ENCODE results near the gene ETNK2. TPM values are rescaled to one million over a fixed set of nuclear protein-coding genes. Genes with fewer than 3 reads are reported as not detected.

The ETNK2 gene
- total RNA-seq, 1 donor from 2014 or later = 6.8 TPM

DNA sequence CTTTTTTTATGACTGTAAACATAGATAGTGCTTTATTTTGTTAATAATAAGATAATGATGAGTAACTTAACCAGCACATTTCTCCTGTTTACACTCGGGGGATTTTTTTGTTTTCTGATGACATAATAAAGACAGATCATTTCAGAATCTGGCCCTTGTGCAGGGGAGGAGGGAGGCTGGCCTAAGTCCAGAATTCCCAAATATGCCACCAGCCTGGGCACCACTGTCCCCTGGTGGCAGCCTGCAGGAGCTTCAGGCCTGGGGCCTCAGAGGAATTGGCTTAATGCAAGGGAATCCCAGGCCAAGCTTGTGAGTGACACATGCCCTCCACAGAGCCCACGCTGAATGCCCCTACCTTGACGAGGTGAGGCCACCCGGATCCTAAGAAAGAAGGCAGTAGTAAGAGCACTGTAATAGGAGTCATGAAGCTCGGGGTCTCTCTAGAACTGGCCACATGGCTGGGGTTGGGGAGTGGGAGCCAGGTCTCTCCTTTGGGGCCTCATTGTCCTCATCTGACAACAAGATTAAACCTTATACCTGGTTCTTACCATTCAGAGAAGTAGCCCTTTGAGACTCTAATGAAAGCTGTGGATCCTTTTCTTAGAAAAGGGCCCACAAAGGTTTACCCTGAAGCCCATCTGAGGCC lies 24.1 kb downstream of the ETNK2 start:
- no peaks in the 10 kb centered on the region for H3K9me3 ChIP-seq (ENCODE audit: control insufficient read depth in 3 of 3, low read length in 3 of 3)
- H3K27me3 ChIP-seq (ENCODE audit: control insufficient read depth in 3 of 3, insufficient read depth in 3 of 3, low read length in 3 of 3) = no peaks in the 10 kb centered on the region
- H3K4me1 ChIP-seq (ENCODE audit: control insufficient read depth in 3 of 3, insufficient read depth in 3 of 3, low read length in 3 of 3) = peaks cover 21 to 40% (median 31%) of the 10 kb centered on the region in 3 donors
- H3K27ac ChIP-seq (ENCODE audit: low read depth, low read length) = no peak overlapping the region
- H3K36me3 ChIP-seq (ENCODE audit: control insufficient read depth in 3 of 3, insufficient read depth in 3 of 3, low read length in 3 of 3) = peaks cover 20 to 27% (median 25%) of the 10 kb centered on the region in 3 donors
- H3K9ac ChIP-seq (ENCODE audit: low read depth in 1 of 3, low read length in 3 of 3) = no peak overlapping the region
- H3K4me3 ChIP-seq (ENCODE audit: low read length in 3 of 3) = no peak overlapping the region

GRCh38 chr1:204126956-204127355 lies 24.9 kb downstream of the ETNK2 start:
- Histone ChIP-seq H3K27ac (ENCODE audit: low read depth, low read length) (no peak overlapping the region), H3K36me3 (ENCODE audit: control insufficient read depth in 3 of 3, insufficient read depth in 3 of 3, low read length in 3 of 3) (peaks cover 26 to 31% (median 30%) of the 10 kb centered on the region in 3 donors), H3K27me3 (ENCODE audit: control insufficient read depth in 3 of 3, insufficient read depth in 3 of 3, low read length in 3 of 3) (no peaks in the 10 kb centered on the region), H3K9me3 (ENCODE audit: control insufficient read depth in 3 of 3, low read length in 3 of 3) (no peaks in the 10 kb centered on the region), H3K9ac (ENCODE audit: low read depth in 1 of 3, low read length in 3 of 3) (no peak overlapping the region), H3K4me3 (ENCODE audit: low read length in 3 of 3) (no peak overlapping the region), H3K4me1 (ENCODE audit: control insufficient read depth in 3 of 3, insufficient read depth in 3 of 3, low read length in 3 of 3) (peaks cover 21 to 40% (median 31%) of the 10 kb centered on the region in 3 donors)

DNA sequence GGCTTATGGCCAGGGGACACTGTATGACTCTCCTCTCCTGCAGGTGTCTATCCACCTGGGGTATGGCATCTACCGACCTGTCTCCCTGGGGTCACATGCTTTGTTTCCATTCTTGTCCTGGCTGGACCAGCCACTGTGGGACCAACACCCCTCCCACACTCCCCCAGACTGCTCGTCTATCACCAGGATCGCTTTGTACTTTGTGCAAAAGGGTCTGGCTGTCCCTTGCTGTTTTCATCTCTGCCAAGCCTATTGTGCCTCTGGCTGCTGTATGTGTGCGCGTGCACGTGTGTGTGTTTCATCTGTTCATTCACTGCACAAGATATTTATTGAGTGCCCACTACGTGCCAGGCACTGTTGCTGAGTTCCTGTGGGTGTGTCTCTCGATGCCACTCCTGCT lies 25.5 kb downstream of the ETNK2 start:
- Histone ChIP-seq H3K4me3 (ENCODE audit: low read length in 3 of 3) (no peak overlapping the region), H3K4me1 (ENCODE audit: control insufficient read depth in 3 of 3, insufficient read depth in 3 of 3, low read length in 3 of 3) (peaks cover 21 to 39% (median 28%) of the 10 kb centered on the region in 3 donors), H3K9me3 (ENCODE audit: control insufficient read depth in 3 of 3, low read length in 3 of 3) (no peaks in the 10 kb centered on the region), H3K27me3 (ENCODE audit: control insufficient read depth in 3 of 3, insufficient read depth in 3 of 3, low read length in 3 of 3) (no peaks in the 10 kb centered on the region), H3K9ac (ENCODE audit: low read depth in 1 of 3, low read length in 3 of 3) (peak overlapping the region in 1 of 3 donors; percentile 3), H3K36me3 (ENCODE audit: control insufficient read depth in 3 of 3, insufficient read depth in 3 of 3, low read length in 3 of 3) (peaks cover 31 to 32% (median 31%) of the 10 kb centered on the region in 3 donors), H3K27ac (ENCODE audit: low read depth, low read length) (no peak overlapping the region)

DNA sequence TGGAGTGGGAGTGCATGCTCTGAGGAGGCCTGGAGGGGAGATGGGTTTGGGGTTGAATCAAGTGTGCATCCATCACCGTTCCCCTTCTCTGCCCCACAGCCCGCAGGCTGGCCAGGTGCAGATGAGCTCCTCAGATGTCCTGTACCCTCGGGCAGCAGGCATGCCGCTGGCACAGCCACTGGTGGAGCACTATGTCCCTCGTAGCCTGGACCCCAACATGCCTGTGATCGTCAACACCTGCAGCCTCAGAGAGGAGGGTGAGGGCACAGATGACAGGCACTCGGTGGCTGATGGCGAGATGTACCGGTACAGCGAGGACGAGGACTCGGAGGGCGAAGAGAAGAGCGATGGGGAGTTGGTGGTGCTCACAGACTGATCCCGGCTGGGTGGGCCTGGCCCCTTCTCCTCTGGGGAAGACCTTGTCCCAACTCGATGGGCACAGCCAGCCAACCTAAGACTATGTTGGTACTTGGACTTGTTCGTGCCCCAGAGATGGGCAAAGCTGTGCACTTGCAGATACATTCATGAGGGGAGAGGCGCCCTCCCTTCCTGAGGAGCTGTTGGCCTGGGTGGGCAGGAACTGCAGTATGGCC lies 26.0 kb downstream of the ETNK2 start:
- Histone ChIP-seq H3K27ac (ENCODE audit: low read depth, low read length) (no peak overlapping the region), H3K4me1 (ENCODE audit: control insufficient read depth in 3 of 3, insufficient read depth in 3 of 3, low read length in 3 of 3) (peaks cover 21 to 35% (median 23%) of the 10 kb centered on the region in 3 donors)

DNA sequence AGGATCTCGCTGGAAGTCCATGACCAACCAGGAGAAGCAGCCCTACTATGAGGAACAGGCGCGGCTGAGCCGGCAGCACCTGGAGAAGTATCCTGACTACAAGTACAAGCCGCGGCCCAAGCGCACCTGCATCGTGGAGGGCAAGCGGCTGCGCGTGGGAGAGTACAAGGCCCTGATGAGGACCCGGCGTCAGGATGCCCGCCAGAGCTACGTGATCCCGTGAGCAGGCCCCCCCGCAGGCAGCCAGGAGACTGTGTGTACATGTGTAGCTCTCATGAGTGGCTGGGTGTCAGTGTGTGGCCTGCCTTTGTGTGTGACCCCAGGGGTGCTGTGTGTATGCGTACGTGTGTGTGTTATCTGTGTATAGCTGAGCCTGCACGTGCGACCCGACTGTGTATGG lies 27.2 kb downstream of the ETNK2 start:
- Histone ChIP-seq H3K27me3 (ENCODE audit: control insufficient read depth in 3 of 3, insufficient read depth in 3 of 3, low read length in 3 of 3) (no peaks in the 10 kb centered on the region), H3K4me3 (ENCODE audit: low read length in 3 of 3) (no peak overlapping the region), H3K4me1 (ENCODE audit: control insufficient read depth in 3 of 3, insufficient read depth in 3 of 3, low read length in 3 of 3) (peaks cover 21 to 33% (median 22%) of the 10 kb centered on the region in 3 donors), H3K36me3 (ENCODE audit: control insufficient read depth in 3 of 3, insufficient read depth in 3 of 3, low read length in 3 of 3) (peaks cover 33 to 38% (median 37%) of the 10 kb centered on the region in 3 donors), H3K27ac (ENCODE audit: low read depth, low read length) (no peak overlapping the region), H3K9me3 (ENCODE audit: control insufficient read depth in 3 of 3, low read length in 3 of 3) (no peaks in the 10 kb centered on the region), H3K9ac (ENCODE audit: low read depth in 1 of 3, low read length in 3 of 3) (no peak overlapping the region)

More for the DNA sequence above, 26.0 kb downstream of the ETNK2 start:
- Histone ChIP-seq H3K9ac (ENCODE audit: low read depth in 1 of 3, low read length in 3 of 3) (peak overlapping the region in 1 of 3 donors; percentile 3), H3K27me3 (ENCODE audit: control insufficient read depth in 3 of 3, insufficient read depth in 3 of 3, low read length in 3 of 3) (no peaks in the 10 kb centered on the region), H3K9me3 (ENCODE audit: control insufficient read depth in 3 of 3, low read length in 3 of 3) (no peaks in the 10 kb centered on the region), H3K4me3 (ENCODE audit: low read length in 3 of 3) (no peak overlapping the region), H3K36me3 (ENCODE audit: control insufficient read depth in 3 of 3, insufficient read depth in 3 of 3, low read length in 3 of 3) (peaks cover 31 to 34% (median 31%) of the 10 kb centered on the region in 3 donors)

DNA sequence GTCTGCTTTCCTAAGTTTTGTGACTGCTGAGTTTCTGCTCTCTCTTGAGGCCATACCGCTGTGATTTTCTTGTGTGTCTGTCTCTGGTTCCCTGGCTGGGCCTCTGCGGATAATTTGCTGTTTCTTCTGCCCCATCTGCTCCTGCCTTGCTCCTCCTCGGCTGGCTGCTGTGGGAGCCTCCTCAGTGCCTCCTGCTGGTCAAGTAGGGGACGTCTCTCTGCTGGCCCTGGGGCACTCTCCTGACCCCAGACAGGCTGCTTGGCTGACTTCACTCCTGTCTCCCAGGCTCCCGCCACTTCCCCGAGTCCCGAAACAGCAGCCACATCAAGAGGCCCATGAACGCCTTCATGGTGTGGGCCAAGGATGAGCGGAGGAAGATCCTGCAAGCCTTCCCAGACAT lies 28.5 kb downstream of the ETNK2 start:
- Histone ChIP-seq H3K9ac (ENCODE audit: low read depth in 1 of 3, low read length in 3 of 3) (no peak overlapping the region), H3K27ac (ENCODE audit: low read depth, low read length) (no peak overlapping the region), H3K27me3 (ENCODE audit: control insufficient read depth in 3 of 3, insufficient read depth in 3 of 3, low read length in 3 of 3) (no peaks in the 10 kb centered on the region), H3K36me3 (ENCODE audit: control insufficient read depth in 3 of 3, insufficient read depth in 3 of 3, low read length in 3 of 3) (peaks cover 37 to 49% (median 46%) of the 10 kb centered on the region in 3 donors), H3K4me1 (ENCODE audit: control insufficient read depth in 3 of 3, insufficient read depth in 3 of 3, low read length in 3 of 3) (peaks cover 11 to 23% (median 13%) of the 10 kb centered on the region in 3 donors), H3K9me3 (ENCODE audit: control insufficient read depth in 3 of 3, low read length in 3 of 3) (no peaks in the 10 kb centered on the region), H3K4me3 (ENCODE audit: low read length in 3 of 3) (no peak overlapping the region)

DNA sequence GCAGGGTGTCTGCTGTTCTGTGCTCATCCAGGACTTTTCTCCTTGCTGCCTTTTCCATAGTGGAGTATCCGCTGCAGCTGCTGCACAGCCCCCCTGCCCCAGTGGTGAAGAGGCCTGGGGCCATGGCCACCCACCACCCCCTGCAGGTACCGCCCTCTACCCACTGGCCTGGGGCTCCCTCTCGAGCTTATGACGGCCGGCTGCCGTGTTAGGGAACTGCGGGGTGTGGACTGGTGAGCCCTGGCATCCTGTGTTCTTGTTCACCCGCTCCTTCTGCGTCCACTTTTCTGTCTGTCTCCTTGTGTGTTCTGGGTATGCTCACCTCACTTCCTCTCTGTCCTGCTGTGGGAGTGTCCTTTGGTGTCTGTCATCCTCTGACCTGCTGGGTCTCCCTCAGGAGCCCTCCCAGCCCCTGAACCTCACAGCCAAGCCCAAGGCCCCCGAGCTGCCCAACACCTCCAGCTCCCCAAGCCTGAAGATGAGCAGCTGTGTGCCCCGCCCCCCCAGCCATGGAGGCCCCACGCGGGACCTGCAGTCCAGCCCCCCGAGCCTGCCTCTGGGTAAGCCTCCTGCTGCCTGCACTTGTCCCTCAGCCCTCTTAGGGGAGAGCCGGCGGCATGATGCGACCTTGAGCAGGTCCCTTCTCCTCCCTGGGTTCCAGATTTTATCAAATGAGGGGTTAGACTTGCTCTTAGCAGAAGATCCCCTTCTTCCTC lies 29.8 kb downstream of the ETNK2 start:
- H3K36me3 ChIP-seq (ENCODE audit: control insufficient read depth in 3 of 3, insufficient read depth in 3 of 3, low read length in 3 of 3) = peaks cover 43 to 54% (median 48%) of the 10 kb centered on the region in 3 donors

GRCh38 chr1:204116539-204116938 lies 35.3 kb downstream of the ETNK2 start:
- H3K27me3 ChIP-seq (ENCODE audit: control insufficient read depth in 3 of 3, insufficient read depth in 3 of 3, low read length in 3 of 3) = no peaks in the 10 kb centered on the region
- no peaks in the 10 kb centered on the region for H3K9me3 ChIP-seq (ENCODE audit: control insufficient read depth in 3 of 3, low read length in 3 of 3)
- H3K36me3 ChIP-seq (ENCODE audit: control insufficient read depth in 3 of 3, insufficient read depth in 3 of 3, low read length in 3 of 3) = peaks cover 18 to 37% (median 19%) of the 10 kb centered on the region in 3 donors
- H3K4me3 ChIP-seq (ENCODE audit: low read length in 3 of 3) = no peak overlapping the region
- H3K4me1 ChIP-seq (ENCODE audit: control insufficient read depth in 3 of 3, insufficient read depth in 3 of 3, low read length in 3 of 3) = peaks cover 0 to 7% (median 0%) of the 10 kb centered on the region in 3 donors
- H3K27ac ChIP-seq (ENCODE audit: low read depth, low read length) = no peak overlapping the region
- H3K9ac ChIP-seq (ENCODE audit: low read depth in 1 of 3, low read length in 3 of 3) = no peak overlapping the region

More for the DNA sequence above, 29.8 kb downstream of the ETNK2 start:
- Histone ChIP-seq H3K4me3 (ENCODE audit: low read length in 3 of 3) (no peak overlapping the region), H3K9me3 (ENCODE audit: control insufficient read depth in 3 of 3, low read length in 3 of 3) (no peaks in the 10 kb centered on the region), H3K27me3 (ENCODE audit: control insufficient read depth in 3 of 3, insufficient read depth in 3 of 3, low read length in 3 of 3) (no peaks in the 10 kb centered on the region), H3K4me1 (ENCODE audit: control insufficient read depth in 3 of 3, insufficient read depth in 3 of 3, low read length in 3 of 3) (peaks cover 9 to 14% (median 10%) of the 10 kb centered on the region in 3 donors), H3K27ac (ENCODE audit: low read depth, low read length) (no peak overlapping the region), H3K9ac (ENCODE audit: low read depth in 1 of 3, low read length in 3 of 3) (no peak overlapping the region)

DNA sequence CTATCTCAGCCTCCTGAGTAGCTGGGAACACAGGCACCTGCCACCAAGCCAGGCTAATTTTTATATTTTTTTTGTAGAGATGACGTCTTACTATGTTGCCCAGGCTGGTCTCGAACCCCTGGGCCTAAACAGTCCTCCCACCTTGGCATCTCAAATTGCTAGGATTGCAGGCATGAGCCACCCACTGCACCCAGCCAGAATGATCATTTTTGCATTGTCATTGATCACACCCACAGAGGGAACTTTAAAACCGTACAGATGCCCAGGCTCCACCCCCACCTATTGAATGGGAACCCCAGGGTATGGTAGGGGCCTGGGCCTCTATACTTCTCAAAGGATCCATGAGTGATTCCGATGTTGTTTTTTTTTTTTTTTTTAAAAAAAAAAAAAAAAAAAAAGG lies 36.7 kb downstream of the ETNK2 start:
- Histone ChIP-seq H3K9me3 (ENCODE audit: control insufficient read depth in 3 of 3, low read length in 3 of 3) (no peaks in the 10 kb centered on the region), H3K9ac (ENCODE audit: low read depth in 1 of 3, low read length in 3 of 3) (no peak overlapping the region), H3K27ac (ENCODE audit: low read depth, low read length) (no peak overlapping the region), H3K4me3 (ENCODE audit: low read length in 3 of 3) (no peak overlapping the region), H3K36me3 (ENCODE audit: control insufficient read depth in 3 of 3, insufficient read depth in 3 of 3, low read length in 3 of 3) (peaks cover 12 to 30% (median 18%) of the 10 kb centered on the region in 3 donors), H3K4me1 (ENCODE audit: control insufficient read depth in 3 of 3, insufficient read depth in 3 of 3, low read length in 3 of 3) (peaks cover 0 to 12% (median 0%) of the 10 kb centered on the region in 3 donors), H3K27me3 (ENCODE audit: control insufficient read depth in 3 of 3, insufficient read depth in 3 of 3, low read length in 3 of 3) (no peaks in the 10 kb centered on the region)

- Histone ChIP-seq H3K9me3 (ENCODE audit: control insufficient read depth in 3 of 3, low read length in 3 of 3) (no peaks in the 10 kb centered on the region), H3K27me3 (ENCODE audit: control insufficient read depth in 3 of 3, insufficient read depth in 3 of 3, low read length in 3 of 3) (no peaks in the 10 kb centered on the region), H3K4me3 (ENCODE audit: low read length in 3 of 3) (no peak overlapping the region), H3K4me1 (ENCODE audit: control insufficient read depth in 3 of 3, insufficient read depth in 3 of 3, low read length in 3 of 3) (peaks cover 0 to 12% (median 0%) of the 10 kb centered on the region in 3 donors), H3K9ac (ENCODE audit: low read depth in 1 of 3, low read length in 3 of 3) (no peak overlapping the region), H3K27ac (ENCODE audit: low read depth, low read length) (no peak overlapping the region), H3K36me3 (ENCODE audit: control insufficient read depth in 3 of 3, insufficient read depth in 3 of 3, low read length in 3 of 3) (peaks cover 12 to 30% (median 18%) of the 10 kb centered on the region in 3 donors)
Measured at GRCh38 chr1:204114606-204115005, 37.2 kb downstream of the ETNK2 start.

All from skeletal muscle tissue (tissue), 4 donors.